ENCODE measurements around the gene LRRC59.

GRCh38 chr17:50424996-50425681 is 27.8 kb upstream of the LRRC59 start:
- TF ChIP-seq EZH2 (optimal IDR thresholded peaks at IDR 0.05; ENCODE audit: low read depth, low read length) (no peak), CTCF (IDR thresholded peaks at IDR 0.05; ENCODE audit: low read length) (no peak)
